H1 (cell line): ENCODE results near the gene PROSER1. TPM values are rescaled to one million over a fixed set of nuclear protein-coding genes. Genes with fewer than 3 reads are reported as not detected.
"Not testable (repeated sequence)": the region's sequence is repeated elsewhere in the genome, so short reads cannot be mapped to it uniquely, and the experiment has no call there.

Experiments
- CTCF ChIA-PET: fragments of 300-600 bp; sonication (Branson Sonifier 250); formaldehyde crosslinking; loops from one replicate; lab custom pipeline; 2021; ENCODE audit not compliant: partially characterized antibody; lab: Charles Lee
- POLR2A ChIA-PET: fragments of 300-600 bp; sonication (Branson Sonifier 250); formaldehyde crosslinking; loops from one replicate; lab custom pipeline; 2021; ENCODE audit warnings: inconsistent platforms; ENCODE audit not compliant: partially characterized antibody; lab: Charles Lee
- DNase-seq, 2 experiments: peaks; one replicate each; pipeline versions ENCODE4 v3.0.0 to v3.0.0-alpha.2; 2010 to 2022; ENCODE audit warnings: low spot score in 2 of 2, low read depth in 1 of 2, mixed read lengths in 1 of 2
- FAIRE-seq: peaks from 2 replicates; lab custom pipeline; 2011; peaks lifted over from hg19 to GRCh38; lab: Jason Lieb, UNC
- H2AFZ ChIP-seq: 2 replicates; pipeline ENCODE4 v1.8.1; 2012; ENCODE audit warnings: low read length, inconsistent platforms
- H2AK5ac ChIP-seq: 2 replicates; pipeline ENCODE4 v1.6.1; 2013; ENCODE audit warnings: low read depth, low read length
- H2BK120ac ChIP-seq: replicated peaks from 2 replicates; pipeline ENCODE3; 2013; ENCODE audit warnings: low read depth, low read length, inconsistent platforms
- H2BK12ac ChIP-seq: 2 replicates; pipeline ENCODE4 v1.6.1; 2013; ENCODE audit warnings: low read depth, low read length
- H2BK15ac ChIP-seq: 2 replicates; pipeline ENCODE4 v1.6.1; 2013; ENCODE audit warnings: low read length
- H2BK20ac ChIP-seq: 2 replicates; pipeline ENCODE4 v1.6.1; 2013; ENCODE audit warnings: low read length
- H2BK5ac ChIP-seq: 2 replicates; pipeline ENCODE4 v1.6.1; 2013; ENCODE audit warnings: low read depth, low read length
- H3K14ac ChIP-seq: 2 replicates; pipeline ENCODE4 v1.6.1; 2013; ENCODE audit warnings: inconsistent platforms; ENCODE audit not compliant: insufficient read length
- H3K18ac ChIP-seq: 2 replicates; pipeline ENCODE4 v1.6.1; 2013; ENCODE audit warnings: low read length; ENCODE audit errors: extremely low read depth
- H3K23ac ChIP-seq: 2 replicates; pipeline ENCODE4 v1.6.1; 2013; ENCODE audit warnings: inconsistent platforms; ENCODE audit not compliant: insufficient read length
- H3K23me2 ChIP-seq: 2 replicates; pipeline ENCODE4 v1.6.1; 2013; ENCODE audit warnings: low read depth, low read length
- H3K27ac ChIP-seq: 2 replicates; pipeline ENCODE4 v1.6.1; 2011; ENCODE audit warnings: low read depth, low read length, inconsistent platforms
- H3K27me3 ChIP-seq, 4 experiments: replicated peaks in 1 of 4; 1 replicate in 1 of 4; 2 replicates in 3 of 4; pipeline versions ENCODE4 v1.6.1 to v1.8.1; 2011 to 2013; ENCODE audit warnings: low read length in 3 of 4, mild to moderate bottlenecking in 3 of 4, inconsistent platforms in 2 of 4, mixed read lengths in 2 of 4, moderate library complexity in 1 of 4; ENCODE audit not compliant: control insufficient read depth in 3 of 4, insufficient read depth in 3 of 4; ENCODE audit errors: extremely low read depth in 1 of 4
- H3K36me3 ChIP-seq, 4 experiments: 2 replicates each; pipeline versions ENCODE4 v1.6.1 to v1.8.1; 2011 to 2013; ENCODE audit warnings: mild to moderate bottlenecking in 4 of 4, low read length in 3 of 4, moderate library complexity in 2 of 4, control low read depth in 1 of 4, inconsistent platforms in 1 of 4; ENCODE audit not compliant: insufficient read depth in 4 of 4, control insufficient read depth in 2 of 4
- H3K4ac ChIP-seq: replicated peaks from 2 replicates; pipeline ENCODE3; 2013; ENCODE audit warnings: low read length, low read depth, mixed read lengths, inconsistent platforms; ENCODE audit not compliant: insufficient read length
- H3K4me1 ChIP-seq, 4 experiments: replicated peaks in 1 of 4; 1 replicate in 1 of 4; 2 replicates in 3 of 4; pipeline versions ENCODE4 v1.6.1 to v1.8.1; 2011 to 2013; ENCODE audit warnings: low read length in 3 of 4, inconsistent platforms in 2 of 4, mixed read lengths in 1 of 4; ENCODE audit not compliant: insufficient read depth in 4 of 4, control insufficient read depth in 3 of 4
- H3K4me2 ChIP-seq, 2 experiments: 2 replicates each; pipeline versions ENCODE4 v1.6.1 to v1.8.1; 2011 to 2013; ENCODE audit warnings: low read depth in 2 of 2, low read length in 2 of 2, control low read depth in 1 of 2, inconsistent platforms in 1 of 2, mild to moderate bottlenecking in 1 of 2; ENCODE audit not compliant: insufficient read depth in 1 of 2
- H3K4me3 ChIP-seq, 4 experiments: fragments of 200-600, 300-600 bp in 1 of 4; sonication (generic), shearing (Covaris generic), sonication (Bioruptor Twin) in 1 of 4; 2 replicates each; pipeline versions ENCODE4 v1.5.1 to v1.8.1; 2011 to 2016; ENCODE audit warnings: low read length in 4 of 4, low read depth in 3 of 4, control low read depth in 2 of 4, inconsistent platforms in 2 of 4, mild to moderate bottlenecking in 2 of 4, mixed read lengths in 1 of 4, moderate library complexity in 1 of 4; ENCODE audit not compliant: insufficient read depth in 2 of 4; ENCODE audit errors: extremely low read depth in 1 of 4
- H3K56ac ChIP-seq: replicated peaks from 2 replicates; pipeline ENCODE3; 2013; ENCODE audit warnings: low read depth, mild to moderate bottlenecking, mixed read lengths, low read length, inconsistent platforms; ENCODE audit not compliant: insufficient read length
- H3K79me1 ChIP-seq: 2 replicates; pipeline ENCODE4 v1.6.1; 2013; ENCODE audit warnings: low read depth, low read length, control low read depth
- H3K79me2 ChIP-seq, 2 experiments: 2 replicates each; pipeline versions ENCODE4 v1.6.1 to v1.8.1; 2012 to 2013; ENCODE audit warnings: low read length in 2 of 2, mild to moderate bottlenecking in 2 of 2, inconsistent platforms in 1 of 2; ENCODE audit not compliant: insufficient read depth in 2 of 2, control insufficient read depth in 1 of 2
- H3K9ac ChIP-seq, 4 experiments: replicated peaks in 1 of 4; 1 replicate in 1 of 4; 2 replicates in 3 of 4; pipeline versions ENCODE4 v1.6.1 to v1.8.1; 2011 to 2013; ENCODE audit warnings: low read depth in 3 of 4, low read length in 3 of 4, control low read depth in 2 of 4, mild to moderate bottlenecking in 2 of 4, moderate library complexity in 2 of 4, inconsistent platforms in 1 of 4; ENCODE audit errors: extremely low read depth in 1 of 4
- H3K9me3 ChIP-seq, 2 experiments: 2 replicates each; pipeline versions ENCODE4 v1.6.1 to v1.8.1; 2012 to 2013; ENCODE audit warnings: mild to moderate bottlenecking in 2 of 2, moderate library complexity in 2 of 2, control low read depth in 1 of 2, inconsistent platforms in 1 of 2, low read depth in 1 of 2, low read length in 1 of 2, mixed read lengths in 1 of 2; ENCODE audit not compliant: insufficient read depth in 2 of 2
- H4K20me1 ChIP-seq, 2 experiments: replicated peaks in 1 of 2; 2 replicates each; pipeline versions ENCODE3 to v1.8.1; 2011 to 2013; ENCODE audit warnings: inconsistent platforms in 2 of 2, low read length in 2 of 2, mild to moderate bottlenecking in 1 of 2; ENCODE audit not compliant: insufficient read depth in 2 of 2, control insufficient read depth in 1 of 2
- H4K5ac ChIP-seq: 2 replicates; pipeline ENCODE4 v1.6.1; 2013; ENCODE audit warnings: low read length, low read depth, mixed read lengths, inconsistent platforms; ENCODE audit not compliant: insufficient read length
- H4K8ac ChIP-seq: 2 replicates; pipeline ENCODE4 v1.8.0; 2013; ENCODE audit warnings: mild to moderate bottlenecking, moderate library complexity, low read length, inconsistent platforms; ENCODE audit not compliant: insufficient read depth; ENCODE audit errors: extremely low read depth
- H4K91ac ChIP-seq: replicated peaks from 2 replicates; pipeline ENCODE3; 2013; ENCODE audit warnings: low read length, mixed read lengths, inconsistent platforms; ENCODE audit not compliant: insufficient read length
- SRF ChIP-seq: IDR thresholded peaks from 2 replicates; pipeline ENCODE4 v1.6.1; 2011; ENCODE audit warnings: mild to moderate bottlenecking, low read depth, low read length, moderate library complexity
- WGBS, 2 experiments: shearing (Covaris generic) in 1 of 2; methylation state at CpG; one replicate each; pipeline versions ENCODE4 v1.1.6 to v1.1.7; 2013 to 2015; ENCODE audit warnings: low lambda C conversion rate in 2 of 2, mixed read lengths in 2 of 2, inconsistent platforms in 1 of 2, low coverage in 1 of 2, missing lambda C conversion rate in 1 of 2; ENCODE audit not compliant: insufficient replicate concordance in 2 of 2, insufficient coverage in 1 of 2, insufficient read length in 1 of 2; ENCODE audit errors: extremely low coverage in 1 of 2, missing lambda C conversion rate in 1 of 2; 5-methylcytosine and 5-hydroxymethylcytosine counted together
- polyA plus RNA-seq, 7 experiments: library from polyadenylated mRNA; depleted of rRNA in 3 of 7; stranded (reverse) in 5 of 7; unstranded in 2 of 7; fragments of >200 nt in 5 of 7; fragments of 200-250 nt in 2 of 7; gene quantifications; 1 replicate in 5 of 7; 2 replicates in 1 of 7; 4 replicates in 1 of 7; pipeline versions ENCODE4 v1.2.1 to v1.2.3, GENCODE V29; 2011 to 2013; ENCODE audit warnings: missing spikeins in 2 of 7, mixed read lengths in 2 of 7
- total RNA-seq: library from RNA; stranded (reverse); fragmentation: NEBNext Ultra II Directional; extraction: Animal tissue kit (Norgen Biotek cat#: 25700); gene quantifications from 2 replicates; pipeline ENCODE4 v1.2.1, GENCODE V29; 2021

PROSER1 gene
- total and polyA plus RNA-seq, 2 of the 8 experiments (the other 6 are each of a cell fraction or from before 2014, with no cell fraction given) = 99.2 to 116 TPM

DNA sequence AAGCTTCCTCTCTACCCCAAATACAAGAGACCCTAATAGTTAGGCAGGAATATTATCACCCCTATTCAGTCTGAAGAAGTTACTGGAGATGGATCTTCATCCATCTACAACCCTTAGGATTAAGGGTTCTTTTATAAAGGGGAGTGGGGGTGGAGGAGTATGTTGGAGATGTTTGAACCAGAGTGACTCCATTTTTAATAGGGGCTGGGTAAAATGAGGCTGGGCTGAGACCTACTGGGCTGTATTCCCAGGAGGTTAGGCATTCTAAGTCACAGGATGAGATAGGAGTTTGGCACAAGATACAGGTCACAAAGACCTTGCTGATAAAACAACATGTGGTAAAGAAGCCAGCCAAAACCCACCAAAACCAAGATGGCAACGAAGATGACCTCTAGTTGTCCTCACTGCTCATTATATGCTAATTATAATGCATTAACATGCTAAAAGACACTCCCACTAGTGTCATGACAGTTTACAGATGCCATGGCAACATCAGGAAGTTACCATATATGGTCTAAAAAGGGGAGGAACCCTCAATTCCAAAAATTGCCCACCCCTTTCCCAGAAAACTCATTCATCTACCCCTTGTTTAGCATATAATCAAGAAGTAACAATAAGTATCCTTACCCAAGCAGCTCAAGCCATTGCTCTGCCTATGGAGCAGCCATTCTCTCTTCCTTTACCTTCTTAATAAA is 48.5 kb upstream of the PROSER1 start:
- H3K4me3 ChIP-seq, H2BK20ac ChIP-seq, H3K4me1 ChIP-seq, H2AFZ ChIP-seq, H4K8ac ChIP-seq, H3K14ac ChIP-seq, H3K56ac ChIP-seq, H2BK15ac ChIP-seq, CTCF ChIA-PET, POLR2A ChIA-PET, H4K20me1 ChIP-seq, H3K23me2 ChIP-seq, H2BK5ac ChIP-seq, H3K23ac ChIP-seq, H3K79me2 ChIP-seq, H3K79me1 ChIP-seq, H3K9ac ChIP-seq: not testable (repeated sequence)
- 92% methylated on average over 1 of the region's 1 CpG; no CpG with 5 or more reads in 1 of the 2 experiments for WGBS, 2 experiments
- TF ChIP-seq SRF = 0 out of 2 replicates have a peak, but pooled peaks have one; percentile 37
- TF ChIP-seq, all 59 proteins: peak for 1; not testable (repeated sequence) for 58
- not testable (repeated sequence) for H3K4ac ChIP-seq, H4K91ac ChIP-seq, FAIRE-seq, H2BK120ac ChIP-seq, H3K27me3 ChIP-seq, H3K9me3 ChIP-seq, H4K5ac ChIP-seq, H3K36me3 ChIP-seq, H2AK5ac ChIP-seq, H3K18ac ChIP-seq, H3K4me2 ChIP-seq, H3K27ac ChIP-seq, DNase-seq, H2BK12ac ChIP-seq
